Activated T-cell treated with anti-CD3 and anti-CD28 coated beads for 4 hours (primary cell): ENCODE data around the gene TFCP2L1.

Experiments used
- DNase-seq: peaks from one replicate; pipeline ENCODE4 v3.0.0-alpha.2; 2020

The TFCP2L1 gene

GRCh38 chr2:121260370-121261154, 24.4 kb downstream of the TFCP2L1 start:
- no peak for DNase-seq

GRCh38 chr2:121258051-121258450, 27.0 kb downstream of the TFCP2L1 start:
- no peak for DNase-seq

- no peak for DNase-seq
Measured at GRCh38 chr2:121257480-121257840, 27.5 kb downstream of the TFCP2L1 start.

GRCh38 chr2:121256720-121257479, 28.1 kb downstream of the TFCP2L1 start:
- no peak for DNase-seq

- no peak for DNase-seq
Measured at GRCh38 chr2:121255358-121255757, 29.6 kb downstream of the TFCP2L1 start.

GRCh38 chr2:121254748-121255147, 30.3 kb downstream of the TFCP2L1 start:
- DNase-seq = no peak

- DNase-seq = no peak
Measured at GRCh38 chr2:121253674-121254240, 31.2 kb downstream of the TFCP2L1 start.

GRCh38 chr2:121253021-121253673, 31.9 kb downstream of the TFCP2L1 start:
- no peak for DNase-seq

- no peak for DNase-seq
Measured at GRCh38 chr2:121251497-121251896, 33.5 kb downstream of the TFCP2L1 start.

GRCh38 chr2:121248766-121249343, 36.1 kb downstream of the TFCP2L1 start:
- no peak for DNase-seq

- DNase-seq = no peak
Measured at GRCh38 chr2:121247971-121248370, 37.0 kb downstream of the TFCP2L1 start.

- no peak for DNase-seq
Measured at GRCh38 chr2:121247534-121247933, 37.5 kb downstream of the TFCP2L1 start.

- DNase-seq = no peak
Measured at GRCh38 chr2:121246704-121247255, 38.2 kb downstream of the TFCP2L1 start.

GRCh38 chr2:121245913-121246312, 39.1 kb downstream of the TFCP2L1 start:
- DNase-seq = no peak

GRCh38 chr2:121245120-121245820, 39.7 kb downstream of the TFCP2L1 start:
- DNase-seq = no peak

- DNase-seq = no peak
Measured at GRCh38 chr2:121244616-121245015, 40.4 kb downstream of the TFCP2L1 start.

- no peak for DNase-seq
Measured at GRCh38 chr2:121243821-121244460, 41.1 kb downstream of the TFCP2L1 start.

GRCh38 chr2:121242976-121243375, 42.0 kb downstream of the TFCP2L1 start:
- no peak for DNase-seq

GRCh38 chr2:121242175-121242875, 42.7 kb downstream of the TFCP2L1 start:
- DNase-seq = no peak

- no peak for DNase-seq
Measured at GRCh38 chr2:121241466-121241865, 43.5 kb downstream of the TFCP2L1 start.

GRCh38 chr2:121240436-121240835, 44.6 kb downstream of the TFCP2L1 start:
- no peak for DNase-seq
